Right lung (tissue), 5 donors: Measurements from ENCODE around the gene KIRREL3. TPM values are rescaled to one million over a fixed set of nuclear protein-coding genes. Genes with fewer than 3 reads are reported as not detected.
"Not testable (repeated sequence)": the region's sequence is repeated elsewhere in the genome, so short reads cannot be mapped to it uniquely, and the experiment has no call there.

Source experiments
- DNase-seq, 2 donors: peaks; one replicate each; pipeline ENCODE4 v3.0.0-alpha.2; 2013
- polyA plus RNA-seq, 5 donors: library from polyadenylated mRNA; unstranded; fragments of 120-200 nt; gene quantifications; one replicate each; pipeline versions ENCODE4 v1.2.1 to v1.2.3, GENCODE V29; 2013; ENCODE audit warnings: inconsistent platforms in 1 of 5, low replicate concordance in 1 of 5; ENCODE audit not compliant: insufficient read length in 5 of 5, insufficient read depth in 1 of 5

KIRREL3 gene
- polyA plus RNA-seq, 5 donors: 1.1 to 3.0 (median 2.1) TPM

DNA sequence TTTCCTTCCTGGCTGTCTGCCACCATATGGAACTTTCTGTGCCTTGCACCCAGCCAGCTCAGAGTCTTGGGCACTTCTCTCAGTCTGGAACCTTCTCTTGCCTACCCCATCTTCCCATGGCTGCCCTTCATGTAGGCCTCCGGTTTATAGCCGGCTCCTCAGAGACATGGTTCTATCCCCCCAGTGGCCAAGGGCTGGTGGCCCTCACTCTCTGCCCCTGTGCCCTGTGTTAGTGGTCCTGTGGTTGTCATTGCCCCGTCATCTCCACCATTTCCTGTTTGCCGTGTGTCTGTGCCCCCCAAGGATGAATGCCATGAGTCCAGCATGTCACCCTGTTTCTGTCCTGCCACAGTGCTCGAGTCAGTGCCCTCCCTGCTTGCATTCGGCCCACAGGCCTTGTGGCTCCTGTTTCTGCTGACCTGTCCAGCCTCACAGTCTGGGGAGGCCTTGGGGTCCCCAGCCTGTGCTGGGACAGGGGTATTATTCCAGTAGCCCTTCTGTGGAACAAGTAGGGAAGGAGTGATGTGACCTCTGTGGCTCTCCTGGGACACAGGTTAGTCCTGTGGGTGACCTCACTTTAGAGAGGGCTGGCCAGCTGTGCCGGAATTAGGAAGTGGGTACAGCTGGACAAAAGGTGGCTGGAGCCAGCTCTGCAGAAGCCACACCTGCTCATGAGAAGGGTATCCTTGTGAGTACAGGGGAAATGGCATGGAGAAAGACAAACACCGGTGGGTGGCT lies 614.4 kb downstream of the KIRREL3 start:
- DNase-seq: no peak

DNA sequence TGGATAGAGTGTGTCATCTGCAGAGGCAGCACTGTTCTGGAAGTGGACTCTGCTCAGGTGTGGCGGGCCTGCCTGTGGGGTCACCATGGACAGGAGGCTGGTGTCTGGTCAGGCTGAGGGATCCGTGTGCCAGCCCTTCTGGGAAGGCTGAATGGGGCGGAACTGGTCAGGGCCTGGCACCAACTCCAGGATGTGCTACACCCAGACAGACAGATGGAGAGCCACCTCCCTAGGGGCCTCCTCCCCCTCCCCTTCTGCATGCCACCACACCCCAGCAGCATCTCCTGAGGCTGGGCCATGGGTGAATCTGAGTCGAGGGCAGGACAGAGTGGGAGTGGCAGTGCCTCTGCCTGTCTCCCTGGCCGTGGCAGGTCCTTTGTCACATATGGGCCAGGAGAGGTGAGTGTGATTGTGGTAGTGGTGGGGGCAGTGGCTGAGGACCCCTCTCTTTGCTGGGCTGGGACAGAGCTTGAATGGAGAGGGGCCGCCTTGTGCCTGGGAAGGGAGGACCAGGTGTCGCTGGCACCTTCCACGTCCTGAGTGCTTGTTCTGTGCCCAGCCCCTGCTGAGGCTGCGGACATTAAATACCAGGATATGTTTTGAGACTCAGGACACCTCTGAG lies 616.0 kb downstream of the KIRREL3 start:
- DNase-seq: no peak

DNA sequence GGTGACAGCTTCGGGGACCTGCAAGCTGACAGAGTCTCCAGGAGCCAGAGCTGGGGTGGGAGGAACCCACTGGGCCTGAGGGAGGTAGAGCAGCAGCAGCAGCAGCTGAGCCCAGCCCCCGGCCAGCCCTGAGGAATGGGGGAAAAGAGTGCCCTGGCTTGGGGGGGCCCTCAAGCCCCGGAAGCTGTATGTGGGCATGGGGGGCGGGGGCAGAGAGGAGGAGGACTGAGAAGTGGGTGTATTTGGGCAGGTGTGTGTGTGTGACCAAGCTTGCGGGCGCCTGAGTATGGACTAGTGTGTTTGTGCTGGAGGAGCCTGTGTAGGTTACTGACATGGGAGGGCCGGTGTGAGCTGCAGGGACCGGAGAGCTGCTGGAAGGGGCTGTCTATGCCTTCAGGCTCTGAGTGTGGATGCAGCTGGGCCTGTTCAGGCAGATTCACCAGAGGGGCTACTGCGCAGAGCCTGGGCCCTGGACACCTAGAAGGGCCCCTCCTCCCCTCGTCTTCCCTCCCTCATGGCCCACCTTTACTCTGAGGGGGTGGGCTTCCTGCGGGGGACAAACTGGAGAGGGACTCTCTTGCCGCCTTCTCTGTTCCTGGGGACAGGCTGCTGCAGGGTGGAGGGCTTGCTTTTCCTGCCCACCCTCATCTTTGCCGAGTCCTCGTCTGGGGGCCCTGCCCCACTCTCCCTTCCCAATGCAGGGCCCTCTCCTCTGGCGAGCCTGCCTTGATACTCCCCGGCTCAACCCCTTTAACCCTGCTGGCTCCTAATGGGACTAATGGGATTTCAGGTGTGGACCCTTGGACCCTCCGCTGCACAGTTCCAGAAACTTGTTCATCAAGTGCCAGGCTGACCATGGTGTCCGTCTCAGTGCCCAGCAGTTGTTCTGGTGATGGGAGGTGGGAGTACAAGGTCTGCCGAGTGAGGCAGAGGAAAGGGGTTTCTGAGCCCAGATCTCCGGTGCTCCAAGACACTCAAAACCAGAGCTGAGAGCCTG lies 616.9 kb downstream of the KIRREL3 start:
- DNase-seq: no peak

DNA sequence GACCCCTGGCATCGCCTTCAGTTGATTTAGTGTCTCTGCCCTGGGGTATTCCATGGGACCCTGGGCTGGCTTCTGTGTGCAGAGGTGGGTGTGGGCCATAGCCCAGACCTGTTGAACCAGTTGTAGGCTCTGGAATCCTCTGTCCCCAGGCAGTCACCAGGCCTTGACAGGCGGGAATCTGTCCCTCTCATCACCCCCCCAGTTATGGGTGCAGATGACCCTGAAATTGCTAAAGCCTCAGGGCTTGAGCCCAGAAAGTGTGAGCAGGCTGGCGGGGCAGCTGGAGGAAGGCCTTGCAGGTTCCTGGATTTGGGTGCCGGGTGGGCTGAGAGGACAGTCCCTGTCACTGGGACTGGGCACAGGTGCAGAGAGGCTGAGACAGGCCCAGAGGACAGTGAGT lies 617.9 kb downstream of the KIRREL3 start:
- DNase-seq: not testable (repeated sequence)

DNA sequence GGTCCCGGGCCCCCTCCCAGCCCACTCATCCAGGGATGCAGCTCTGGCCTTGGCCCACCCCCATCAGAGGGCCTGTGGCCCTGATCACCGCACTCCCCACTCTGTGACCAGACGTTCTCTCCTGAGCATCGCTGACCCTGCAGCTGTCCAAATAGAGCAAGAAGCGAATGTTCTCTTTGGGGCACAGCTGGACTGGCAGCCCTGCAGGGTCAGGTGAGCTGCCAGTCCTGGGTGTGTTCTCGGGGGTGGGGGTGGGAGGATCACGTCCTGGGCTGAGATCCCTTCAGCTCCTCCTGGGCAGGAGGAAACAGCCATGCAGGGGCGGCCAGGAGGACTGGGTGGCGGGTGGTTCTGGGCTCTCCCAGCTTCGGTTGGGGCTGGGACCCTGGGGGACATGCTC lies 618.6 kb downstream of the KIRREL3 start:
- not testable (repeated sequence) for DNase-seq

DNA sequence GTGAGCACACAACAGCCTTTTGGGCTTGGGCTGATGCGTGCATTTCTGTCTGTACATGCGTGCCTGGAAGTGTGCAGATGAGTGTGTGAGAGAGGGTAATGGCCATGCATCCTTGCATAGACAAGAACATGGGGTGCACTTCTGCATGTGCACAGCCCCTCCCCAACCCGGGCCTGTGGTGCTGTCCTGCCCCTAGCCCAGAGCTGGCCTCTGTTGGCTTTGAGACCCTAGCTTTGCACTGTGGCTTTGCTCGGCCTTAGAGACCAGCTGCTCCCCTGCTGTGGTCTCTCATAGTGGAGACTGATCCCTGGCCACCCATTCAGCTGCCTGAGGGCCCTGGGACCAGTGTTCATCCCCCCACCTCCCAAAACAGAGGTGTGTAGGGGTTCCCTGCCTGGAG lies 619.7 kb downstream of the KIRREL3 start:
- DNase-seq: no peak

DNA sequence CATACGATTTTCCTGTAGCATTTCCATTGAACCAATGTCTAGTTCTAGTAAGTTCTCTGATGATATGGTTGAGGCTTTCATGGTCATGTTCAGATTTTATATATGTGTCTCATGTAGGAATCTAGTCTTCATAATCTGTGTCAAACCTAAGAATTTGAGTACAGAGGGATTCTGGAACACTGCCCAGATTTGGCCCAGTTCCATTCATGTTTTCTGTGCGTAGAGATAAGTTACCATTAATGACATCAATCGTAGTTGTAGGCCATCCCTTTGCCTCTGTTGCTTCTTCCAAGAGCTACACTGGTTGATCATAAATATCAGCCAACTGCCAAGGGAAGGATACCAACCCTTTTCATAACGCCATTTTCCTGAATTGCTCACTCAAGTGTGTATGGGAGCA lies 621.8 kb downstream of the KIRREL3 start:
- no peak for DNase-seq

DNA sequence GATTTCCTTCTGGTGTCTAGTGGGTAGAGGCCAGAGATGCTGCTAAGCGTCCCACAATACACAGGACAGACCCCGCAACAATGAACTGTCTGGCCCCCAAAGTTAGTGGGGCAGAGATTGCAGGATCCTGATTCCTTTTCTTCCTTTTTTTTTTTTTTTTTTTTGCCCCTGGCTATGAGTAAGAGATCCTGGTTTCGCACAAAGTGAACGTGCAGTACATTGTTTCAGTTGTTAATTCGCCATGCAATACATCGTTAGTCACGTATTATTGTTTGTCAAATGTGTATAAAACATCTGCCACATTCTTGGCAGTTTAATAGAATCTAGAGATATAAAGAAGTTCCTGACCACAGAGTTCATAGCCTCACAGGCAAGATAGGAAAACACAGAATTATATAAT lies 624.8 kb downstream of the KIRREL3 start:
- no peak for DNase-seq

DNA sequence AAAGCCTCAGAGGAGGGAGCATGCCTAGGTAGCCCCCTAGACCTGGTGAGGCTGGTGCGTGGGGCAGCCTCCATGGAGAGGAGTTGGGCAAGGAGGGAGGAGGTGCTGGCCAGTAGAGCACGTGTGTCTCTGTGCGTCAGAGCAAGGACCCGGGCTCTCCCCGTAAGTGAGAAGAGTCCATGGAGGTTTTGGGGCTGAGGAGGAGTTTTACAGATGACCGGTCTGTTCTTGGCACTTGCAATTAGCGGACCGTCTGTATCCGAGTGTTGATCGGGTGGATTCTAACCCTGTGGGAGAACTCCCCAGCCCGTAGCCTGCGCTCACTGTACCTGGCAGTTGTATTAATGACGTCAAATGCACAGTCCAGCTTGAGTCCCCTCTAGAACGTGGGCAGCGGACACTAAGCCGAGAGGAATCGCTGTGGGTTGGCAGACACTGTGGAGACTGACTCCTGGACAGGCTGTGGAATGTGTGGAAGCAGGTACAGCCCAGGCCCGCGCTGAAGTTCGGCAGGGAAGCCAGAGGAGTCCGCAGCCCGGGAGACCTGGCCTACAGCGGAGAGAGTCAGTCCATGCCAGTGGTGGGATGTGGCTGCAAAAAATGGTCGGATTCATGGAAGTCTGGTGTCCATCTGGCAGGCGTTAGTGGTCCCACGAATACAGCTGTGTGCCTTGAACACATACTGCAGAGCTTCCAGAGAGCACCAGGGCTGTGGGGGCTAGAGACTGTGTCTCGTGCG lies 625.8 kb downstream of the KIRREL3 start:
- not testable (repeated sequence) for DNase-seq

DNA sequence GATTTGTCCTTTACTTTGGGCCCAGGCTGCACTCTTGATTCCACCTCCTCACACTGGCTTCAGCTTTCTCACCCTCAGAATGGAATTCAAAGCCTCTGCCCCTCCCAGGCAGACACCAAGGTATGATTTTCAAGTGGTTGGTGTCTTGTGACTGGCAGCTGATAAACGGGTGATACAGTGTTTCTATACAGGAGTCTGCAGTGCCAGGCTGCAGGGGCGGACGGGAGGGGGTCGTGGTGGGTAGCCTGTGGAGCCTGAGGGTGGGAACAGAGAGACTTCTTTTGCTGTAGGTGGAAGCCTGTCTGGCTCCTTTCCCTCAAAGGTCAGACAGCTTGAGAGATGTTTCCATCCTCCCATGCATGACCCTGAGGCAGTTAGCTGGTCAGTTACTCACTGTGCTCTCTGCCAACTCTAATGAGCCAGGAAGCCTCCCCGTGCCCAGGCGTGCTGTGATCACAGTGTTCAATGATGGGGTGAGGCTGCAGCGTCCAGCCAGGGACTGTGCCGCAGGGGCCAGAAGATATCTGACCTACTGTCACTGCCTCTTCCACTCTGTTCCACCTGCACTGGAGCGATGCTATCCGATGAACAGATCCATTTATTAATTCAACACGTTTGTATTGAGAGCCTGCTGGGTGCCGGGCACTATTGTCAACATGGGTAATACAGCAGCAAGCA lies 627.0 kb downstream of the KIRREL3 start:
- DNase-seq: not testable (repeated sequence)
